NT2/D1 (cell line): ENCODE data around the gene KIF16B.

Experiments
- SUZ12 ChIP-seq: IDR thresholded peaks from 2 replicates; pipeline ENCODE4 v1.6.1; 2011; ENCODE audit not compliant: insufficient read length, insufficient read depth; ENCODE audit errors: extremely low read depth
- ZNF274 ChIP-seq: IDR thresholded peaks from 2 replicates; pipeline ENCODE4 v1.6.1; 2011; ENCODE audit warnings: mild to moderate bottlenecking, low read depth, low read length

- TF ChIP-seq ZNF274 (no peak), SUZ12 (no peak)
These were observed 164.3 kb downstream of the KIF16B start for GRCh38 chr20:16408981-16409380.
